Common myeloid progenitor, CD34-positive (primary cell): ENCODE results near the gene LONRF2.

Experiments used
- CTCF ChIA-PET: fragments of 350-600 bp; sonication (Branson Sonifier 250); formaldehyde crosslinking; loops from one replicate; lab custom pipeline; 2021; ENCODE audit warnings: antibody characterized with exemption; lab: Charles Lee
- POLR2A ChIA-PET: fragments of 350-600 bp; sonication (Branson Sonifier 250); formaldehyde crosslinking; loops from one replicate; lab custom pipeline; 2021; ENCODE audit warnings: antibody characterized with exemption; lab: Charles Lee
- DNase-seq, 3 donors: peaks; one replicate each; pipeline versions ENCODE4 v3.0.0 to v3.0.0-alpha.2; 2013
- H3K27ac ChIP-seq, 2 experiments: 1 replicate in 1 of 2; 2 replicates in 1 of 2; pipeline ENCODE4 v1.7.0; 2013; ENCODE audit warnings: inconsistent platforms in 2 of 2, low read length in 2 of 2, mild to moderate bottlenecking in 2 of 2, low read depth in 1 of 2, moderate library complexity in 1 of 2; ENCODE audit not compliant: severe bottlenecking in 2 of 2, insufficient read depth in 1 of 2, poor library complexity in 1 of 2
- H3K27me3 ChIP-seq, 5 experiments: replicated peaks in 2 of 5; 1 replicate in 3 of 5; 2 replicates in 2 of 5; pipeline versions ENCODE4 v1.6.1 to v1.7.0; 2013; ENCODE audit warnings: low read length in 4 of 5, mild to moderate bottlenecking in 2 of 5, moderate library complexity in 2 of 5, inconsistent platforms in 1 of 5; ENCODE audit not compliant: insufficient read depth in 5 of 5, control insufficient read depth in 4 of 5
- H3K36me3 ChIP-seq, 4 experiments: 1 replicate in 2 of 4; 2 replicates in 2 of 4; pipeline versions ENCODE4 v1.6.1 to v1.7.0; 2013; ENCODE audit warnings: low read length in 3 of 4, control low read depth in 1 of 4, mild to moderate bottlenecking in 1 of 4; ENCODE audit not compliant: control insufficient read depth in 4 of 4, insufficient read depth in 4 of 4
- H3K4me1 ChIP-seq, 4 experiments: 1 replicate in 3 of 4; 2 replicates in 1 of 4; pipeline versions ENCODE4 v1.6.1 to v1.7.1; 2013; ENCODE audit warnings: low read length in 3 of 4, mild to moderate bottlenecking in 3 of 4, control low read depth in 1 of 4, inconsistent platforms in 1 of 4, moderate library complexity in 1 of 4; ENCODE audit not compliant: control insufficient read depth in 4 of 4, insufficient read depth in 4 of 4; ENCODE audit errors: control extremely low read depth in 1 of 4
- H3K4me3 ChIP-seq, 7 experiments: 1 replicate in 4 of 7; 2 replicates in 3 of 7; pipeline versions ENCODE4 v1.5.1 to v1.7.0; 2013; ENCODE audit warnings: mild to moderate bottlenecking in 7 of 7, low read length in 6 of 7, moderate library complexity in 6 of 7, inconsistent platforms in 2 of 7, low read depth in 2 of 7, control low read depth in 1 of 7; ENCODE audit not compliant: insufficient read depth in 4 of 7, control insufficient read depth in 1 of 7; ENCODE audit errors: extremely low read depth in 1 of 7
- H3K9me3 ChIP-seq, 5 experiments: 1 replicate in 4 of 5; 2 replicates in 1 of 5; pipeline versions ENCODE4 v1.6.1 to v1.7.1; 2013; ENCODE audit warnings: low read length in 4 of 5, mild to moderate bottlenecking in 2 of 5, inconsistent platforms in 1 of 5, low read depth in 1 of 5, moderate library complexity in 1 of 5; ENCODE audit not compliant: control insufficient read depth in 4 of 5, insufficient read depth in 2 of 5; ENCODE audit errors: control extremely low read depth in 1 of 5
- WGBS: methylation state at CpG from one replicate; pipeline ENCODE4 v1.1.5; 2013; ENCODE audit not compliant: insufficient coverage; 5-methylcytosine and 5-hydroxymethylcytosine counted together

The LONRF2 gene

DNA sequence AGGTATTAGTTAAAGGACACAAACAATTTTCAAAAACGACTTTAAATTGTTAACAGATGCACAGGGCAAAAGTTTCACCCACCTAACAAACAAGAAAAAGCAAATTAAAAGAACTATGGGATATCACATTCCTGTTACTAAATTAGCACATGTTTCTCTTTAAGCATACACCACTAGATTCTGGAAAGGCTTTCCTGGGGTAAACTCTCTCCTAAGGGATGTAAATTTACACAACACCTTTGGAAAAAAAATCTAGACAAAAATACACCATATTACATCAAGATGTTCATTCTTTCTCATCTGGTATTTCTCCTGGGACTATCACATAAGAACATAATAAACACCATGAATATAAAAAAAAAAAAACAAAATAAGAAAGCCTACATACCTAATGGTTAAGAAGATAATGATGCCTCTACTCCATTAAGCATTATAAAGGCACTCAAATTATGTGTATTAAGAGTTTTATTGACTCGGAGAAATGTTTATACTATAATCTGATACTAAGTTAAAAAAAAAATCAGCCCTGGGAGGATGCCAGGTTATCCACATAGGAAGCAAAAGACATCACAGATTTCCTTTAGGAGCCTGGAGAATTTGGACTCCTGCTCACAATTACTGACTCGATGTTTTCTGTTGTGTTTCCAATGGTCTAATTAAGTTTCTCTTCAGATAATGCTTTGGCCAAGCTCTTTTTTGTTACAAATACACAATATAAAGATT, 97.2 kb downstream of the LONRF2 start:
- ChIA-PET CTCF (interaction anchor here (1.6 kb wide), 1 partner anchor 17 kb away, joined by 3 read pairs; no protein-coding TSS in a partner anchor), POLR2A (no interaction called here)
- Histone ChIP-seq H3K27ac (no peak overlapping the region), H3K4me1 (peaks cover 0 to 11% (median 5%) of the 10 kb centered on the region in 4 experiments), H3K9me3 (no peaks in the 10 kb centered on the region), H3K36me3 (no peaks in the 10 kb centered on the region), H3K27me3 (no peaks in the 10 kb centered on the region), H3K4me3 (no peak overlapping the region)
- 100% methylated on average over 1 of the region's 3 CpGs for WGBS
- DNase-seq, result no peak

DNA sequence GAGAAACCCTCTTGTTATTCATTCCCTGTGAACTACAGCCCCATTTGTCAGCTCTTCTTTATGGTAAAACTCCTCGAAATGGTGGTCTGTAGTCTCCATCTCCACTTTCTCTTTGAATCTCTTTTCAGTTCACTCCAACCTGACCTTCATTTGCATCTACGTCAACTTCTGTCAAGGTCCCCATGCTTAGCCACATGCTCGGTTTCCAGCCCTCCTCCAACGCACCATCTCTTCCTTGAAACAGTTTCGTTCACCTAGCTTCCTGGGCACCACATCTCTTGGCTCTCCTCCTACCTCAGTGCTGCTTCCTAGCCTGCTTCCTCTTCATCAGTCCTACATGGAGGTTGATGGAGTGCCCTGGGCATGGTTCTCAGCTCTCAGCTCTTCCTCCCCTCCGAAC, 98.8 kb downstream of the LONRF2 start:
- no peaks in the 10 kb centered on the region for H3K9me3 ChIP-seq
- whole genome bisulfite sequencing, result 98% methylated on average over 6 of the region's 6 CpGs
- no peaks in the 10 kb centered on the region for H3K27me3 ChIP-seq
- H3K4me3 ChIP-seq, result no peak overlapping the region
- peaks cover 0 to 11% (median 5%) of the 10 kb centered on the region in 4 experiments for H3K4me1 ChIP-seq
- no peaks in the 10 kb centered on the region for H3K36me3 ChIP-seq
- no peak overlapping the region for H3K27ac ChIP-seq
- POLR2A ChIA-PET, result no interaction called here
- DNase-seq, result no peak
- CTCF ChIA-PET, result no interaction called here
